ENCODE results near the gene ACTR1A. TPM values are rescaled to one million over a fixed set of nuclear protein-coding genes. Genes with fewer than 3 reads are reported as not detected.

ACTR1A gene
- polyA plus RNA-seq, 1 donor (not counting 4 experiments of a cell fraction or from before 2014, with no cell fraction given) = 162 TPM

DNA sequence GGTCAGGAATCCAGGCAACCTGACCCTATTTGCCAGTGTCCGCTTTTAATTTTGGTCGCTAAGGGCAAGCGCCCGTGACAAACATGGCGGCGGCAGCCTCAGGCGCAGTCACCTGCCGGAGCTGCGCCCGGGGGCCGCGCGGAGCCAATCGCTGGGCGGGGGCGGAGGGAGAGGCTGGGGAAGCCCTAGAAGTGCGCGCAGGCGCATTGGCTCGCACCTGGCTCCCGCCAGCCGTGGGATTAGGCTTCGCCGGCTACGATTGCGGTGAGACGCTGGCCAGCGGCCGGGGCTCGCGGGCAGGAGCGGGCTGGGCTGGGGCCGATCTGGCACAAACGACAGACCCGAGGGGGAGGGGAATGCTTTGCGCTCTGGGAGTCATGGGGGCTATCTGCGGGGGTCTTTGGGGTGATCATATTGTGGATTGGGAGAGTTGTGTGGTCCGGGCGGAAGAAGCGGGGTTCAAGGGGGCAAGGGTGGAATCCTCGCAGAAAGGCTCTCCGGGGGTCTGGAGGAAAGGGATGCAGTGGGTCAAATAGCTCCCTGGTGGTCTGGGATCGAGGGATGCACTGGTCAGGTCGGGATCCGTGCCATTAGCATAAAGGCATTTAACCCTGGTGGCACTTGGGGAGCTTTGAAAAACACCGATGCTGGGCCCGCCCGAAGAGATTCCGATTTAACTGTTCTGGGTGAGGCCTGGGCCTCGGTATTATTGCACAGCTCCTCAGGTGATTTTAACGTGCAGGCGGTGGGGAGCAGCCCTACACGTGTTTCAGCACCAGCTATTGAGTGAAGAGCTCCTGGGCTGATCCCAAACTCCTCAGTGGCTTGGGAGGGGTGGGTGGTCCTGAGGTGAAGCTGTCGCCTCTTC, 41.1 kb downstream of the ACTR1A start:
- Histone ChIP-seq H3K9me3 (ENCODE audit: control insufficient read depth, low read depth, low read length) (no peaks in the 10 kb centered on the region), H2AFZ (ENCODE audit: control insufficient read depth, low read length) (peak overlapping the region; percentile 98), H3K79me2 (ENCODE audit: control insufficient read depth, insufficient read depth, low read length) (no peaks in the 10 kb centered on the region), H3K4me2 (ENCODE audit: control insufficient read depth, extremely low read depth, insufficient read depth, low read depth, low read length) (peak overlapping the region; percentile 88), H3K27me3 (ENCODE audit: control insufficient read depth, extremely low read depth, insufficient read depth, low read length) (no peaks in the 10 kb centered on the region), H4K20me1 (ENCODE audit: control insufficient read depth, extremely low read depth, insufficient read depth, low read length) (no peaks in the 10 kb centered on the region), H3K4me1 (ENCODE audit: control insufficient read depth, extremely low read depth, insufficient read depth, low read length) (peaks cover 23% of the 10 kb centered on the region), H3K9ac (ENCODE audit: control insufficient read depth, extremely low read depth, insufficient read depth, low read length) (peak overlapping the region; percentile 52), H3K27ac (ENCODE audit: control insufficient read depth, insufficient read depth, low read length) (no peak overlapping the region), H3K4me3 (ENCODE audit: control insufficient read depth in 2 of 3, extremely low read depth in 1 of 3, insufficient read depth in 2 of 3, low read depth in 1 of 3, low read length in 3 of 3) (peak overlapping the region; percentile 44 to 68 (median 67)), H3K9me1 (ENCODE audit: control insufficient read depth, extremely low read depth, insufficient read depth, low read length) (peaks cover 3% of the 10 kb centered on the region), H3K36me3 (ENCODE audit: control insufficient read depth in 2 of 2, extremely low read depth in 1 of 2, insufficient read depth in 2 of 2, low read length in 2 of 2) (peaks cover 0 to 3% of the 10 kb centered on the region in 2 experiments)
- dilution Hi-C loops (cut with MboI; ENCODE audit: extremely low pct_ligation_motif_present, low sequenced_read_pairs) = no loop called here
- DNase-seq (ENCODE audit: low read depth, low spot score) = peak; percentile 44
- TF ChIP-seq, protein P1, sequence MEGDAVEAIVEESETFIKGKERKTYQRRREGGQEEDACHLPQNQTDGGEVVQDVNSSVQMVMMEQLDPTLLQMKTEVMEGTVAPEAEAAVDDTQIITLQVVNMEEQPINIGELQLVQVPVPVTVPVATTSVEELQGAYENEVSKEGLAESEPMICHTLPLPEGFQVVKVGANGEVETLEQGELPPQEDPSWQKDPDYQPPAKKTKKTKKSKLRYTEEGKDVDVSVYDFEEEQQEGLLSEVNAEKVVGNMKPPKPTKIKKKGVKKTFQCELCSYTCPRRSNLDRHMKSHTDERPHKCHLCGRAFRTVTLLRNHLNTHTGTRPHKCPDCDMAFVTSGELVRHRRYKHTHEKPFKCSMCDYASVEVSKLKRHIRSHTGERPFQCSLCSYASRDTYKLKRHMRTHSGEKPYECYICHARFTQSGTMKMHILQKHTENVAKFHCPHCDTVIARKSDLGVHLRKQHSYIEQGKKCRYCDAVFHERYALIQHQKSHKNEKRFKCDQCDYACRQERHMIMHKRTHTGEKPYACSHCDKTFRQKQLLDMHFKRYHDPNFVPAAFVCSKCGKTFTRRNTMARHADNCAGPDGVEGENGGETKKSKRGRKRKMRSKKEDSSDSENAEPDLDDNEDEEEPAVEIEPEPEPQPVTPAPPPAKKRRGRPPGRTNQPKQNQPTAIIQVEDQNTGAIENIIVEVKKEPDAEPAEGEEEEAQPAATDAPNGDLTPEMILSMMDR (optimal IDR thresholded peaks at IDR 0.05 in 1 of 3, IDR thresholded peaks at IDR 0.05 in 1 of 3, conservative IDR thresholded peaks at IDR 0.05 in 1 of 3; ENCODE audit: extremely low read depth in 1 of 3, insufficient read depth in 2 of 3, low read length in 3 of 3) = no peak
- no peak for TF ChIP-seq EZH2 (IDR thresholded peaks at IDR 0.05; ENCODE audit: low read length)
- no peak for FAIRE-seq

DNA sequence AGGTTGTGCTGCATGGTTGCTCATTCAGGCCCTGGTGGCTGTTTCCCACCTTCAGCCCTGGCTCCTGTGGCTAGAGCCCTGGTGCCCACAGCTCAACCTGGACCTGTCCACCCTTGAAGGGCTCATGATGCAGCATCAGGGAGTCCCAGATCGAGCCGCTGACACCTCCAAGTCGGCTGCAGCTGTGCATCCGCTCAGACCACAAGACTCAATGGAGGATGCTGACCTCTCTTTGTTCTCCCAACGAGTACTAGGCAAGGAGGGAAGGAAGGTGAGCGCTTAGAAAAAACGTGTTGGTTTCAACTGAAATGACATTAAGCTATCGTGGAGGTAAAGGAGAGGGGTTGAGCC, 41.7 kb downstream of the ACTR1A start:
- Histone ChIP-seq H3K27ac (ENCODE audit: control insufficient read depth, insufficient read depth, low read length) (no peak overlapping the region), H4K20me1 (ENCODE audit: control insufficient read depth, extremely low read depth, insufficient read depth, low read length) (no peaks in the 10 kb centered on the region), H3K36me3 (ENCODE audit: control insufficient read depth in 2 of 2, extremely low read depth in 1 of 2, insufficient read depth in 2 of 2, low read length in 2 of 2) (peaks cover 0 to 5% of the 10 kb centered on the region in 2 experiments), H3K9ac (ENCODE audit: control insufficient read depth, extremely low read depth, insufficient read depth, low read length) (peak overlapping the region; percentile 52), H3K9me1 (ENCODE audit: control insufficient read depth, extremely low read depth, insufficient read depth, low read length) (peaks cover 3% of the 10 kb centered on the region), H2AFZ (ENCODE audit: control insufficient read depth, low read length) (peak overlapping the region; percentile 98), H3K4me1 (ENCODE audit: control insufficient read depth, extremely low read depth, insufficient read depth, low read length) (peaks cover 23% of the 10 kb centered on the region), H3K4me3 (ENCODE audit: control insufficient read depth in 2 of 3, extremely low read depth in 1 of 3, insufficient read depth in 2 of 3, low read depth in 1 of 3, low read length in 3 of 3) (peak overlapping the region in 2 of 3 experiments; percentile 67 to 68), H3K9me3 (ENCODE audit: control insufficient read depth, low read depth, low read length) (no peaks in the 10 kb centered on the region), H3K79me2 (ENCODE audit: control insufficient read depth, insufficient read depth, low read length) (no peaks in the 10 kb centered on the region), H3K27me3 (ENCODE audit: control insufficient read depth, extremely low read depth, insufficient read depth, low read length) (no peaks in the 10 kb centered on the region), H3K4me2 (ENCODE audit: control insufficient read depth, extremely low read depth, insufficient read depth, low read depth, low read length) (peak overlapping the region; percentile 88)
- TF ChIP-seq EZH2 (IDR thresholded peaks at IDR 0.05; ENCODE audit: low read length) = no peak
- TF ChIP-seq, protein P1 (optimal IDR thresholded peaks at IDR 0.05 in 1 of 3, IDR thresholded peaks at IDR 0.05 in 1 of 3, conservative IDR thresholded peaks at IDR 0.05 in 1 of 3; ENCODE audit: extremely low read depth in 1 of 3, insufficient read depth in 2 of 3, low read length in 3 of 3) = no peak
- no peak for DNase-seq (ENCODE audit: low read depth, low spot score)
- FAIRE-seq = no peak
- dilution Hi-C loops (cut with MboI; ENCODE audit: extremely low pct_ligation_motif_present, low sequenced_read_pairs) = no loop called here

Measured in keratinocyte (primary cell).